NAMALWA (cell line): ENCODE measurements around the gene DCAF5.
A peak's percentile ranks its signal among the peaks of the same experiment; 100 is the strongest.
"Not testable (repeated sequence)": the region's sequence is repeated elsewhere in the genome, so short reads cannot be mapped to it uniquely, and the experiment has no call there.

Experiments
- DNase-seq: peaks from one replicate; pipeline ENCODE4 v3.0.0-alpha.2; 2015; ENCODE audit warnings: low spot score

DCAF5 gene

DNA sequence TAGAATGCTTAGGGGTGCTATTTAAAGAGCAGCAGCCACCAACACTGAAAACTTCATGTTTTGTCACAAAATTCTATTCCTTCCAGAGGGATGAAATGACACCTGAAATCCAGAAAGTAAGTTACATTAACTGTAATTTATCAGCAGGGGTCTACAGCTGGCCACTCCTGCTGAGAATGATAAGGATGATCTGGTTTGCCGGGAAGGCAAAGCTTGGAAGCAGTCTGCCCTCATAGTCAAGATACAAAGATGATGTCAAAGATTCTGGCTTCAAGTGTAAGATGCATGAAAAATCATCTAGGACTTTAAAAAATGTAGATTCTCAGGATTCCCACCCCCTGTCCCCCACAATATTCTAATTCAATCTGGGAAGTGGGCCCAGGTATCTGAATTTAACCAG, 58.4 kb downstream of the DCAF5 start:
- DNase-seq: no peak

- no peak for DNase-seq
Observed at GRCh38 chr14:69093631-69094421, 59.1 kb downstream of the DCAF5 start.

GRCh38 chr14:69092840-69093422, 60.0 kb downstream of the DCAF5 start:
- DNase-seq: no peak

GRCh38 chr14:69091695-69092094, 61.2 kb downstream of the DCAF5 start:
- no peak for DNase-seq

- no peak for DNase-seq
Observed at GRCh38 chr14:69091006-69091405, 61.9 kb downstream of the DCAF5 start.

- DNase-seq: peak; percentile 9
Observed at GRCh38 chr14:69090187-69090789, 62.6 kb downstream of the DCAF5 start.

- no peak for DNase-seq
Observed at GRCh38 chr14:69089046-69089445, 63.9 kb downstream of the DCAF5 start.

DNA sequence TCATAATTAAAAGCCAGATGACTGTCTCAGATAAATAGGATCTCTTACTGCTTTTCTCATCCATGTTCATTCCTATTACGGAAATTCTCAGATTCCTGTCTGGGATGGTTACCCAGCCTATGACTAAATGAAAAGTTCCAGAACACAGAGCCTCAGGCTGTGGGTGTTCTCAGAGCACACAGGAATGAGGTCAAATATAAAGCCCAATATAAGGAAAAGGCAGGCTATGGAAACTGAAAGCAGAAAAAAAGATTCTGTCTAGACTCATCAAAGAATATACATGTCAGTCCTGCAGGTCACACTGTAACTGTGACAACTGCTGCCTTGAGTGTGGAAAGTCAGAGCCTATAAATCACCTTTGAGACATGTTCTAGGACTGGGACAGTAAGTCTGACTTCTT, 64.3 kb downstream of the DCAF5 start:
- DNase-seq: no peak

GRCh38 chr14:69087061-69087461, 65.9 kb downstream of the DCAF5 start:
- no peak for DNase-seq

DNA sequence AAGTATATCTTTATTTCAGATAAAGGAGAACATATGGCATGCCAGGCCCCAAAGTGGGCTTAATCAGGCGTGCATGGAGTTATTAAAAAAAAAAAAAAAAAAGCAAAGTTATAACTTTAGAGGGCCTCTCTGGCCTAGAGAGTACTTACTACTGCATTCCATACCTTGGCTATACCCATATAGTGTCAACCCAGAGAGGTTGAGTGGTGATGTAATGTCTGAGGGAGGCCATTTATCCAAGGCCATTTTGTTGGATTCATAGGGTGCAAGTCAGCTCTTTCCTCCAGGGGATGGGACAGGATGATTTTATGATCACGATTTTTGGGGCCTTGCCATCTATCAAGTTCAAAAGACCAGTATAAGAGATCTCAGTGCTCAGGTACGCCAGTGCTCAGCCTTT, 66.4 kb downstream of the DCAF5 start:
- DNase-seq: no peak

DNA sequence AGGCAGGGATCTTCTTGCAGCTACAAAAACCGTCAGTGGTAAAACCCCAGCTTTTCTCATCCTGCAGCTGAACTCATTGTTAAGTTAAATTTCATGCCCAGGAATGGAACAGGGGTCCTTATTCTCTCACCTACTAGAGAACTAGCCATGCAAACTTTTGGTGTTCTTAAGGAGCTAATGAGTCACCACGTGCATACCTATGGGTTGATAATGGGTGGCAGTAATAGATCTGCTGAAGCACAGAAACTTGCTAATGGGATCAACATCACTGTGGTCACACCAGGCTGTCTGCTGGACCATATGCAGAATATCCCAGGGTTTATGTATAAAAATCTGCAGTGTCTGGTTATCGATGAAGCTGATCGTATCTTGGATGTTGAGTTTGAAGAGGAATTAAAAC, 68.9 kb downstream of the DCAF5 start:
- no peak for DNase-seq

DNA sequence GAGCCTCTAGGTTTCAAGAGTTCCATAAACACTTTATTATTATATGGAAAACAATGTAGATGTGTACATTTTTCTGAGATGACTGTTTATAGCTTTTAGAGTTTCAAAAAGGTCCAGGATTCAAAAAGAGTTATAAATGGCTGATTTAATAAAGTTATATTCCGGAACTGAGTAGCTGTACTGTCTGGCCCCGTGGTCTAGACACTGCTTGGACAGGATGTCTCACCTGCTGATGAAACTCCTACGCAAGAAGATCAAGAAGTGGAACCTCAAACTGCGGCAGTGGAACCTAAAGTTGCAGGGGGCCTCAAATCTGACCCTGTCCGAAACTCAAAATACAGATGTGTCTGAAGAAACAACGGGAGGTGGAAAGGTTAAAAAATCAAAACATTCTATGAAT, 69.7 kb downstream of the DCAF5 start:
- no peak for DNase-seq

DNA sequence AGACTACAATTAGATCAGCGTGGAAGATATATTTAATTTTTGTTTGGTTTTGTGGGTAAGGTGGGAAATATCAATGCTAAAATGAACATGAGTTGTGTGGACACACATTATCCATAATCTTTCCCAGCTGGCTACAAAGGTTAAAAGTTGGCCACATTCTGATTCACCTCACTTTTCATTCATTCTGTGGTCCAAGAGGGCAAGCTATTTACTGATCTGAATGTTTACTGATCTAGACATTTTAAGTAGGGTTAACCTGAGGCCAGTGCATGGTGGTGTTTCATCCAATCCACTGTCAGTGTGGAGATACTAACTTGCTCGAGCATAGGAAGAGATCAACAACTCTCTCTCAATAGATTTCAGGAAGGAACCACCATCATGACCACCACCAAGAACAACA, 71.6 kb downstream of the DCAF5 start:
- DNase-seq: no peak

- DNase-seq: no peak
Observed at GRCh38 chr14:69079747-69080146, 73.2 kb downstream of the DCAF5 start.

GRCh38 chr14:69079188-69079742, 73.7 kb downstream of the DCAF5 start:
- DNase-seq: no peak

DNA sequence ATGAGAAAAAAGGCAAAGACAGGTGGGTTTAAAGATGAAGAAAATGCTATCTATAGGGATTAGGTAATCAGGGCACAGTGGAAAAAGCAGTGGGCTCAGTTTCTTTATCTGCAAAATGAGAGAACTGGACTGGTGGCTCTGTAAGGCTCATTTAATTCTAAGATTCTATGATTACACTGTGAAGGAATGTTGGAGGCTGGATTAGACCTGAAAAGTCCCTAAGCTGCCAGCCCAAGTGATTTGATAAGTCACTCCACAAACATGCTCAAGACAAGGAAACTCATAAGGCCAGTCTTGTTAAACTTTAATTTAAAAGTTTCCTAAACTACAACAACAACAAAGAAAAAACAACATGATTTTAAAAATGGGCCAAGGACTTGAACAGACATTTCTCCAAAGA, 75.1 kb downstream of the DCAF5 start:
- no peak for DNase-seq

GRCh38 chr14:69077185-69077584, 75.7 kb downstream of the DCAF5 start:
- DNase-seq: not testable (repeated sequence)

- DNase-seq: no peak
Observed at GRCh38 chr14:69076341-69076740, 76.6 kb downstream of the DCAF5 start.

GRCh38 chr14:69073915-69074314, 79.0 kb downstream of the DCAF5 start:
- no peak for DNase-seq

DNA sequence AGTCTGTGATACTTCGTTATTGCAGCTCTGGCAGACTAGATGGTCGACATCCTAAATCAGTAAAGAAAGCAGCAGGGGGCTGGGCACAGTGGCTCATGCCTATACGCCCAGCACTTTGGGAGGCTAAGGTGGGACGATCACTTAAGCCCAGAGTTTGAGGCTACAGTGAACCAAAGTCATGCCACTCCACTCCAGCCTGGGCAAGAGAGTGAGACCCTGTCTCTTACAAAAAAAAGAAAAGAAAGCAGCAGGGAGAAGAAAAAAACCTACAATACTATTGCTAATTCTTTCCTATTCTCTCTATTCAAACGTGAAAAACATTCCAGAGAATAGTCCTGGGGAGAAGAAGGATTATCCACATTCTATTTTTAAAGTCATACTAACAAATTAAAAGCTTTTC, 79.5 kb downstream of the DCAF5 start:
- DNase-seq: no peak

GRCh38 chr14:69072584-69072983, 80.3 kb downstream of the DCAF5 start:
- no peak for DNase-seq

DNA sequence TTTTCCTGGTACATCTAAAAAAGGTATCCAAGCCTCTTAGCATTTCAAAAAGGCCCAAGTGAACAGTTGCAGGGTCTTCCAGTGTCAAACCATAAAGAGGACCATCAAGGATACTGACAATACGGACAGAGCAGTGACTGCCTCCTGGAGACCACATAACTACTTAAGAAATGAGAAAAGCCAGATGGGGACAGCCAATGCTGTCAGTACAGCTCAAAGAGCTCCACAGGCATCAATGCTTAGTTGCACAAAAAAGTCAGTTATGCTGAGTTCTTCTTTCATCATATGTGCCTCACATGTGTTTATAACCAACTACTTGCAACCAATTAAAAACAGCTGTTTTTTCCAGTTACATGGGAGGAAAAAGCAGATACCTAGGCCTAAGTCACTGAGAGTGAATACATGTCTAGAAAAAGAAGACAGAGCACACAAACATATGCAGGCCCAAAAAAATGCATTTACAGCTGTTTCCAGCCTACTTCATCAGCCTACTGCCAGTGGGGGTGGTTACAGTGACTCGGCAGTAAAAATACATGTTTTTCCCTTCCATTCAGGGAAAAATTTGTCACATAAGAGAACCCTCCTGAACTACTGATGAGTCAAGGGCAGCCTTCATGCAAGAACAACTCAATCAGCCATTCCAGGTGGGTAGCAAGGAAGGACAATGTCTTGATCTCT, 84.0 kb downstream of the DCAF5 start:
- no peak for DNase-seq
